Measurements from ENCODE around the gene MISP3.
"Not testable (repeated sequence)": the region's sequence is repeated elsewhere in the genome, so short reads cannot be mapped to it uniquely, and the experiment has no call there.

The MISP3 gene

GRCh38 chr19:14072535-14073260, at the start of gene MISP3:
TSS of gene MISP3 (plus strand) at chr19:14072786. CDS start at chr19:14073310, 524 bp downstream.
- H3K27me3 ChIP-seq (ENCODE audit: control insufficient read depth, insufficient read depth, low read length) = no peaks in the 10 kb centered on the region
- H3K4me2 ChIP-seq (ENCODE audit: low read length) = peak within 1 kb of the TSS; percentile 65
- no peaks in the 10 kb centered on the region for H3K36me3 ChIP-seq (ENCODE audit: control insufficient read depth, insufficient read depth, low read length)
- peak within 1 kb of the TSS; percentile 97 for H3K27ac ChIP-seq
- H3K79me2 ChIP-seq = no peaks in the 10 kb centered on the region
- H3K9me3 ChIP-seq (ENCODE audit: control insufficient read depth, low read length) = no peaks in the 10 kb centered on the region
- peak within 1 kb of the TSS; percentile 99 for H2AFZ ChIP-seq
- peaks cover 6% of the 10 kb centered on the region for H3K4me1 ChIP-seq
- H3K4me3 ChIP-seq (ENCODE audit: low read depth, low read length) = peak within 1 kb of the TSS; percentile 90
- peak within 1 kb of the TSS; percentile 77 for H3K9ac ChIP-seq
- no peak for TF ChIP-seq CTCF (IDR thresholded peaks at IDR 0.05)

- no peaks in the 10 kb centered on the region for H3K9me3 ChIP-seq (ENCODE audit: control insufficient read depth, low read length)
- peaks cover 15% of the 10 kb centered on the region for H3K4me1 ChIP-seq
- H3K4me2 ChIP-seq (ENCODE audit: low read length) = peak overlapping the region; percentile 21
- TF ChIP-seq CTCF (IDR thresholded peaks at IDR 0.05) = peak; percentile 69
- H3K9ac ChIP-seq = no peak overlapping the region
- H2AFZ ChIP-seq = peak overlapping the region; percentile 65
- no peaks in the 10 kb centered on the region for H3K27me3 ChIP-seq (ENCODE audit: control insufficient read depth, insufficient read depth, low read length)
- no peaks in the 10 kb centered on the region for H3K36me3 ChIP-seq (ENCODE audit: control insufficient read depth, insufficient read depth, low read length)
- H3K27ac ChIP-seq = peak overlapping the region; percentile 64
- H3K79me2 ChIP-seq = no peaks in the 10 kb centered on the region
- H3K4me3 ChIP-seq (ENCODE audit: low read depth, low read length) = no peak overlapping the region
Observed at GRCh38 chr19:14023404-14024235, 49.0 kb upstream of the MISP3 start.

GRCh38 chr19:14026652-14027192, 45.9 kb upstream of the MISP3 start:
- H3K4me2 ChIP-seq (ENCODE audit: low read length); H3K4me3 ChIP-seq (ENCODE audit: low read depth, low read length); H3K79me2 ChIP-seq; H3K36me3 ChIP-seq (ENCODE audit: control insufficient read depth, insufficient read depth, low read length); H3K9ac ChIP-seq; H3K9me3 ChIP-seq (ENCODE audit: control insufficient read depth, low read length); H3K27me3 ChIP-seq (ENCODE audit: control insufficient read depth, insufficient read depth, low read length); H2AFZ ChIP-seq; H3K27ac ChIP-seq: not testable (repeated sequence)
- H3K4me1 ChIP-seq = peaks cover 13% of the 10 kb centered on the region

GRCh38 chr19:14027856-14028450, 44.6 kb upstream of the MISP3 start, which contains the start of gene RLN3:
TSS of gene RLN3 (plus strand) at chr19:14028148. CDS start at chr19:14028205, 57 bp downstream.
- H3K27ac ChIP-seq = no peak within 1 kb of the TSS
- TF ChIP-seq CTCF (IDR thresholded peaks at IDR 0.05) = no peak

GRCh38 chr19:14028901-14029300, 43.7 kb upstream of the MISP3 start:
- no peak for TF ChIP-seq CTCF (IDR thresholded peaks at IDR 0.05)
- Histone ChIP-seq H3K36me3 (ENCODE audit: control insufficient read depth, insufficient read depth, low read length) (no peaks in the 10 kb centered on the region), H3K27me3 (ENCODE audit: control insufficient read depth, insufficient read depth, low read length) (no peaks in the 10 kb centered on the region), H3K27ac (no peak overlapping the region), H3K9me3 (ENCODE audit: control insufficient read depth, low read length) (no peaks in the 10 kb centered on the region), H3K9ac (no peak overlapping the region), H3K4me1 (no peaks in the 10 kb centered on the region), H3K79me2 (no peaks in the 10 kb centered on the region), H3K4me2 (ENCODE audit: low read length) (no peak overlapping the region), H2AFZ (peak overlapping the region; percentile 5), H3K4me3 (ENCODE audit: low read depth, low read length) (no peak overlapping the region)

More at GRCh38 chr19:14027856-14028450, 44.6 kb upstream of the MISP3 start, which contains the start of gene RLN3:
- no peaks in the 10 kb centered on the region for H3K36me3 ChIP-seq (ENCODE audit: control insufficient read depth, insufficient read depth, low read length)
- H3K9ac ChIP-seq = no peak within 1 kb of the TSS
- H3K79me2 ChIP-seq = no peaks in the 10 kb centered on the region
- peaks cover 4% of the 10 kb centered on the region for H3K4me1 ChIP-seq
- H2AFZ ChIP-seq = peak within 1 kb of the TSS; percentile 5
- H3K27me3 ChIP-seq (ENCODE audit: control insufficient read depth, insufficient read depth, low read length) = no peaks in the 10 kb centered on the region
- no peak within 1 kb of the TSS for H3K4me3 ChIP-seq (ENCODE audit: low read depth, low read length)
- H3K4me2 ChIP-seq (ENCODE audit: low read length) = no peak within 1 kb of the TSS
- H3K9me3 ChIP-seq (ENCODE audit: control insufficient read depth, low read length) = no peaks in the 10 kb centered on the region

Measured in parathyroid adenoma (tissue), 2 donors.